Activated T-cell treated with anti-CD3 and anti-CD28 coated beads for 4 hours (primary cell): ENCODE data around the gene TRIAP1.

Source experiments
- DNase-seq: peaks from one replicate; pipeline ENCODE4 v3.0.0-alpha.2; 2020

TRIAP1 gene

DNA sequence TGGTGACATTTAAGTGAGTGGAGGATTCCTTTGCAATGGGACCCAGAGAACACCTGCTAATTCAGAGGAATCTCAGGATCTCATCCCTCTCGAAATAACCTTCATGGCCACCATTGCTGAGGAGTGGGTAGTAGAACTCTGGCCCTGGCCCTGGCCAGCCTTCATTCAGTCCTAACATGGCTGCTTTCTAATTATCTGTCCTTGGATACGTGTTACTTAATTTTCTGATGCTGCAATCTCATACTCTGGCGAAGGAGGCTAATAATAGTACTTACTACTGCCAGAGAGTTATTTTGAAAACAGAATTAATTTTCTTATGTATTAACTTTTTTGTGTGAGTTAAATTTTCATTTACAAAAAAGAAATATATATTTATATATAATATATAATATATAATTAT lies 20.4 kb downstream of the TRIAP1 start:
- DNase-seq, result no peak

DNA sequence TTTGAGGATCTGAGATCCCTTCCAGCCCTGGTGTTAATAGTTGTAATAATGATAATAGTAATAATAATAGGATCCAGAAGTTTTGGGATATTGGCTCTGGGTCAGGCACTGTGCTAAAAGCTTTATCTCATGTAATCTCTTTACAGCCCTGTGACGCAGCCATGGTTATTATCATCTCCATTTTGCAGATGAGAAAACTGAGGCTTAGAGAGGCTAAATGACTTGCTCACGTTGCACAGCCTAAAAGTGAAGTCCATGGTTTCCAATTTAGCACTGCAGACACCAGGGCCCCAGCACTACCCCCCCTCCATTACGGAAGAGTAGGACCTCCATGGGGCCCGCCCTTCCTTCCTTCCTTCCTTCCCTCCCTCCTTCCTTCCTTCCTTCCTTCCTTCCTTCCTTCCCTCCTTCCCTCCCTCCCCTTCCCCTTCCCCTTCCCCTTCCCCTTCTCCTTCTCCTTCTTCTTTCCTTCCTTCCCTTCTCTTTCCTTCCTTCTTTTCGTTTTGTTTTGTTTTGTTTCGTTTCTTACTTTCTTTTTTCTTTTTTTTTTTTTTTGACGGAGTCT lies 23.2 kb downstream of the TRIAP1 start:
- no peak for DNase-seq

DNA sequence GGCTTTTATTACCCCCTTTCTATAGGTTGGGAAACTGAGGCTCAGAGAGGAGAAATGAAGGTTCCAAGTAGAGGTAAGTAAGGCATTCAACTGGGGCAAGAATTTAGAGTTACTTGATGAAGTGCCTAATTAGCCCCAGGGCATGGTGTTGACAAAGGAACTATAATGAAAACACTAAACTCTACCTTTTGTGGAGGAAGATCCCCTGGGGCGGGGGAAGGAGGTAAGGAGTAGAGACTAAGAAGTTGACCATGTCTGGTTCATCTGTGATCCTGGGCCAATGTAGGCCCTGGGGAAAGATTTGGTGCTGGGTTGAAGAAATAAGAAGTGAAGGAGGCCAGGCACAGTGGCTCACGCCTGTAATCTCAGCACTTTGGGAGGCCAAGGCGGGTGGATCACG lies 24.5 kb downstream of the TRIAP1 start:
- DNase-seq, result no peak

DNA sequence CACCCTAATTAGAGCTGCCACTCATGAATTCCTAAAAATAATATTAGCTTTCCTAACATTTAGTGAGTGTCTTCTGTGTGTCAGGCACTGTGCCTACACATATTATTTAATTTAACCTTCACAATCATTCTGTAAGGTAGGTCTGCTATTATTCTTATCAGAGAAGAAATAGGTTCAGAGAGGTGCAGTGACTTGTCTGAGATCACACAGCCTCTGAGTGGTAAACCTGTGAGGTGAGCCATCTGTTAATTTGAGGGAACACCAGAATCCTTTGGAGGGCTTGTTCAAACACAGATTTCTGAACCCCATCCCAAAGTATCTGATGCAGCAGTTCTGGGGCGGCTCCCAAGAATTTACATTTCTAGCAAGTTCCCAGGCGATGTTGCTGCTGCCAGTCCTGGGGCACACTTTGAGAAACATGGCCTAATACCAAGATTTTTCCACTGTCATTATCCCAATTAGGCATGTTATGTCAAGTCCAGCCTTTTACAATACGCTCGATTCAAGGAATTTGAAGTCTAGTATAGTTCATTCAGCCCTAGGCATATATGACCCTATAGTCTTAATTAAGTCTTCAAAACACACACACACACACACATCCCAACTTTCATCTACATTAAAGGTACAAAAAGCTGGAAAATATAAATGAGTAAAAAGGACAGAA lies 28.1 kb downstream of the TRIAP1 start:
- no peak for DNase-seq

DNA sequence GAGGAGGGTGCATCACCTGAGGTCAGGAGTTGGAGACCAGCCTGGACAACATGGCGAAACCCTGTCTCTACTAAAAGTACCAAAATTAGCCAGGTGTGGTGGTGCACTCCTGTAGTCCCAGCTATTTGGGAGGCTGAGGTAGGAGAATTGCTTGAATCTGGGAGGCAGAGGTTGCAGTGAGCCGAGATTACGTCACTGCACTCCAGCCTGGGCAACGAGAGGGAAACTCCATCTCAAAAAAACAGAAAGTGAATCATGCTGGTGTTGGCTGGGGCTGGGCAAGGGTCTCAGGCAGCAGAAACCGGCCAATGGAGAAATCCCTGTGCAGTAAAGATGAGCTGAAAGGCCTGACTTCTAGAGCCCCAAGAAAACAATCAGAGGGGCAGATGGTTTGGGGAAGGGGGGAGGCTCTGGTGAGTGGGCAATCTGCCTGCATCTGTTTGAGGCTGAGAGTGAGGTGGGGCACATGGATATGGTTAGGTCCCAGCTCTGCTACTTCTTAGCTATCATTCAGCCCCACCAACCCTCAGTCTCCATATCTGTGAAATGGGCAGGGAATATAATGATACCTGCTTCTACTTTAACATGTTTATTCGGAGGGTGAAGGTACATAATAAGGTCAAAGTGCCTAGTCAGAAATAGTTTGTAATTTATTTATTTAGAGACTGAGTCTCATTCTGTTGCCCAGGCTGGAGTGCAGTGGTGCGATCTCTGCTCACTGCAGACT lies 29.5 kb downstream of the TRIAP1 start:
- DNase-seq, result no peak

DNA sequence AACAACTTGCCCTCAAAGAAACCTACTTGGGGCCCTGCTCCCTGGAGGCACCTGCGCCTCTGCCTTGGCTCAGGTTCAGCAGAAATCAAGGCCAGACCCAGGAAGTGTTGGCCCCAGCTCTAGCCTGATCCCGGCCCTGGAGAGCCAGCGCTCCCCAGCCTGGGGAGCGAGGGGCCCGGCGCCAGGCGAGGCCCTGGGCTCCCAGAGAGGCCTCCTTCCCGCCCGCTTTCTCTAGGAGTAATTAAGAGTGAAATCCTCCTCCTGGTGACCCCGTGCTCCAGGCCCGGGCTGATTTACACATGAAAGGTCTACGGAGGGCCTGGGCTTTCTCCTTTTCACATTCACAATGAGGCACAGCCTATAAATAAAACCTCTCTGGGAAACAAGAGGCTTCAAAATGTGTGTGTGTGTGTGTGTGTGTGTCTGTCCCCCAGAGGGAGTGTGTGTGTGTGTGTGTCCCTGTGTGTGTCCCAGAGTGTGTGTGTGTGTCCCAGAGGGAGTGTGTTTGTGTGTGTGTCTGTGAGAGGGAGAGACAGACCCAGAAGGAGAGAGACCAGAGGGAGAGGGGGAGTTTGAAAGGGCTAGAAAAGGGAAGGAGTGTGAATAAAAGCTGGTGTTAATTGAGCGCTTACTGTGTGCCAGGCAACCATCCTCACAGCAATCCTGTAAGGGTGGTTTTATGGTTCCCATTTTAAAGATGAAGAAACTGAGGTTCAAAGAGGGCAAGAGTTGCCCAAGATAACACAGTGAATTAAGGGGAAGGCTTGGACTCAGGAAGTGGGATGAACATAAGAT lies 32.1 kb downstream of the TRIAP1 start:
- DNase-seq, result no peak

DNA sequence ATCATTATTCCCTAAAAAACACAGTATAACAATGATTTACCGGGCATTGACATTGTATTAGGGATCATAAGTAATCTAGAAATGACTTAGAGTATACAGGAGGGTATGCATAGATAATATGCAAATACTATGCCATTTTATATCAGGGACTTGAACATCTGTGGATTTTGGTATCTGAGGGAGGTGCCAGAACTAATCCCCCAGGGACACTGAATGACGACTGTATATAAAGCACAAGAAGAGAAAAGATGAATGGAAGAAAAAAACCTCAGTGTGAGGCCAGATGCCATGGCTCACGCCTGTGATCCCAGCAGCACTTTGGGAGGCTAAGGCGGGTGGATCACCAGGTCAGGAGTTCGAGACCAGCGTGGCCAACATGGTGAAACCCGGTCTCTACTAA lies 33.8 kb downstream of the TRIAP1 start:
- no peak for DNase-seq

DNA sequence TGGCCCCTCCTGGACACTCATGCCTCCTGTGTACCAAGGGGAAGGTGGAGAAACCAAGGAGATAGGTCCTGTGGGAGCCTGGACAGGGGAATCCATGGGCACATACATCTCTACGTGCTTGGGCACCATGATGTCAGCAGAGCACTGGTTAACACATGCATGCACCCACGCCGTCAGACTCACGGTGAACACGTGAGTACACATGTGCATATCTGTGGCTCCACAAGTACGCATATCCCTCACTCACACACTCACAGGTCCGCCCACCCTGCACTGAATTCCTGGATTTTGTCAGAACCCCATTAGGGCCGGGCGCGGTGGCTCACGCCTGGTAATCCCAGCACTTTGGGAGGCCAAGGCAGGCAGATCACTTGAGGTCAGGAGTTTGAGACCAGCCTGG lies 37.4 kb downstream of the TRIAP1 start:
- DNase-seq, result no peak

DNA sequence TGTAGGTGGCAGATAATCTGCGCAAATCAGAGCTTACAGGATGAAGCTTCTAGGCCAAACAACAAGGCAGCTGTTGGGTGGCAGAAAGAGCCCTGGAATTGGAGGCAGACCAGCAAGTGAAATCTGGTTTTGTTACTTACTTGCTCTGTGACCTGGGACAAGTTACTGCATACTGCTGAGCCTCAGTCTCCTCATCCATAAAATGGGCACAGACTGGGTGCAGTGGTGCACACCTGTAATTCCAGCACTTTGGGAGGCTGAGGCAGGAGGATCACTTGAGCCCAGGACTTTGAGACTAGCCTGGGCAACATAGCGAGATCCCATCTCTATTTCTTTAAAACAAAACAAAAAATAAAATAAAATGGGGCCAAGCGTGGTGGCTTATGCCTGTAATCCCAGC lies 39.6 kb downstream of the TRIAP1 start:
- no peak for DNase-seq

DNA sequence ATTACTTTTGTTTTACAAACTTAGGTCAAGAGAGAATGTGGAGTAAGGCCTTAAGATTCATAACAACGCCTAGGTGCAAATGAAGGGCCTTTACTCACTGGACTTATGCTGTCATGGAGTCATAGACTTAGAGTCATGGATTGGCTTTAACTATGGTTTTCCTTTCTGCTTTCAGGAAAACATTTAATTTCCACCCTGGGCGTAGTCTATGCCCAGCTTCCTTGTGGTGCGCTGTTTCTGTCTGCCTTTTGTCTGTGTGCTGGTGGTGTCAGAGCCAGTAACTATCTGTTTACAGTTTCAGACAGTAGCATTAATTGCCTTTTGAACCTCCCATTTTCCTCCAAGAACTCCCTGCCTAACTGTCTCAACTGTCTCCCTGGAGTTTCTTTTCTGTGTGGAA lies 40.1 kb downstream of the TRIAP1 start:
- DNase-seq, result no peak

DNA sequence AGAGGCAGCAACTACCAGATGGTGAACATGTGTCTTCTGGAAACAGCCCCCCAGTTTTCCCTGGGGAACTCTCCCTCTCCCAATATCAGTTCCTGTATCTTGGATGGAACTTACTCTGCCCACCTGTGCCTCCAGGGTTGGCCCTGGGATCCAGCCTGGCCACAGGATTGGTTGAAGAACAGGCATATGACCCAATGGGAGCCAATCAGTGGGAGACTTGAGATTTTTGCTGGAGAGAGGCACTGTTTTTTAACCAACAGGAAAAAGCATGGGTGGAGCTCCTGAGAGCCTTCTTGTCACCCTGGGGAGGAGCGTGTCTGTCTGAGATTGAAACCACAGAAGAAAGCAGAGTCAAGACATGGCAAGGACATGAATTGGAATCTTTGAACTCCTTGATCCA lies 41.9 kb downstream of the TRIAP1 start:
- no peak for DNase-seq

DNA sequence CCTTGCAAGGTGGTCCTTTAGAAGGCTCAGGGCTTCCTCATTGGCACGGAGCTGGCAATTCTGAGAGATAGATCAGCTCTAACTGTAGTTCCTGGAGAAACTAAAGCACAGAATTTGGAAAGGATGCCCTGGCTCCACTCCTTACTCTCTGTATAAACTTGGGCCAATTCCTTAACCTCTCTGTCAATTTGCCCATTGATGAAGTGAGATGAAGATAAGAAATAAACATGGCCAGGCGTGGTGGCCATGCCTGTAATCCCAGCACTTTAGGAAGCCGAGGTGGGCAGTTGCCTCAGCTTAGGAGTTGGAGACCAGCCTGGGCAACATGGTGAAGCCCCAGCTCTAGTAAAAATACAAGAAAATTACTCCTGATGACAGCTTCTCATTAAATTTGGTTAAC lies 42.3 kb downstream of the TRIAP1 start:
- no peak for DNase-seq

DNA sequence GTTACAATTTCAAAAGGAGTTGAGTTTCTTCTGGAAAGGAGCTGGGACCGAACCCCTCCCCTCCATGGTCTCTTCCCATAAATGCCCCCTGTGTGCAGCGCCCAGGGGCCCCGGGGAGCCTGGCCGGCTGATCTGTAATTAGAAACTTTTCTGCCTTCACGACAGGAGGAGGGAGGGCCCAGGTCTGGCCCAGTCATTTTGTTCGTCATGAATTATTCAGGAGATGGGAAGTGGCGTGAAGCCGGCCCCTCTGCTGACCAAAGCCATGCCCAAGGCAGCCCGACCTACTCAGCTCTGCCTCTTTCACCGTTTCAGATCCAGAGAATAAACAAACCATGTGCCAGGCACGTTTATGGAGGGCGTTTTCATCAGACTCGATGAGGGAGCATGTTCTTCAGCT lies 44.0 kb downstream of the TRIAP1 start:
- no peak for DNase-seq

DNA sequence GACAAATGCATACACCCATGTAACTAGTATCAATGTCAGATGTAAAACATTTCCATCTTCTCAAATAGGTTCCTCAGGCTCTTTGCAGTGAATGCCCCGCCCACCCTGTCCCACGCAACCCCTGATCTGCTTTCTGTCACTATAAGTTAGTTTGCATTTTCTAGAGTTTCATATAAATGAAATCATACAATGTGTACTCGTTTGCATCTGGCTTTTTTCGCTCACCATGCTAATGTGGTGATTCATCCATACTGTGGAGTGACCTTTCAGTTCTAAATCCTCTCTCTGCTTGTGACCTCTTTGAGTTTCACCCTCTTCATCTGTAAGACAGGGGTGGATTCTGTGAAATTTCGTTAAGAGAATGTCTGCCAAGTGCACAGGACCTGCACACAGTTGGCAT lies 46.7 kb downstream of the TRIAP1 start:
- no peak for DNase-seq

DNA sequence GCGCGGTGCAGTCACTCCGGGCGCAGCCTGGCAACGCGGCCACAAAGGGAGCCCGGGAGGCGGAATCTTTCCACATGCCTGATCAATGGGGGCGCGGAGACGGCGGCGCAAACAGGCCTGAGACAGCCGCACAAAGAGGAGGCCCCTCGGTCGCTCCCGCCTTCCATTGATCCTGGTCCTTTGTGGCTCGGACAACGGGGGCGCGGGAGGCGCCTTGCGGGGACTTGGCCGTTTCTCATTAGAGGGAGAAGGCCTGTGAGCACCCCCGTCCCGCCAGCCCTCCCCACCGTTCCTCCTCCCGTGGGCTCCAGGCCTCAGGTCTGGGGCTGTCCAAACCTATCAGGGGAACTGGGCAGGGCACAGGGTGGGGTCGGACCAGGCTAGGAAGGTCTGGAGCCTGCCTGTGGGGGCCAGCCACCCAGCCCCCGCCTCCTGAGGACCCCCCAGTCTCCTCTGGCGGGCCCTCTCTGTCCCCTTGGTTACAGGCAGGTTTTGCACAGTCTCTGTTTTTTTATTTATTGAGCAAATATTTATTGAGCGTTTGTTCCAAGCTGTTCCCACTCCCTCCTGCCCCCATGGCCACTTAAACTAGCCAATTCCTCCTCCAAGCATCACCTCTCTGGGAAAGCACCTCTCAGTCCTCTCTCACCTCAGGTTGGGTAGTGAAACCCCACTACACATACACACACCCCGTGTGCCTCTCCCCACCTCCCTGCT lies 48.2 kb downstream of the TRIAP1 start:
- no peak for DNase-seq

DNA sequence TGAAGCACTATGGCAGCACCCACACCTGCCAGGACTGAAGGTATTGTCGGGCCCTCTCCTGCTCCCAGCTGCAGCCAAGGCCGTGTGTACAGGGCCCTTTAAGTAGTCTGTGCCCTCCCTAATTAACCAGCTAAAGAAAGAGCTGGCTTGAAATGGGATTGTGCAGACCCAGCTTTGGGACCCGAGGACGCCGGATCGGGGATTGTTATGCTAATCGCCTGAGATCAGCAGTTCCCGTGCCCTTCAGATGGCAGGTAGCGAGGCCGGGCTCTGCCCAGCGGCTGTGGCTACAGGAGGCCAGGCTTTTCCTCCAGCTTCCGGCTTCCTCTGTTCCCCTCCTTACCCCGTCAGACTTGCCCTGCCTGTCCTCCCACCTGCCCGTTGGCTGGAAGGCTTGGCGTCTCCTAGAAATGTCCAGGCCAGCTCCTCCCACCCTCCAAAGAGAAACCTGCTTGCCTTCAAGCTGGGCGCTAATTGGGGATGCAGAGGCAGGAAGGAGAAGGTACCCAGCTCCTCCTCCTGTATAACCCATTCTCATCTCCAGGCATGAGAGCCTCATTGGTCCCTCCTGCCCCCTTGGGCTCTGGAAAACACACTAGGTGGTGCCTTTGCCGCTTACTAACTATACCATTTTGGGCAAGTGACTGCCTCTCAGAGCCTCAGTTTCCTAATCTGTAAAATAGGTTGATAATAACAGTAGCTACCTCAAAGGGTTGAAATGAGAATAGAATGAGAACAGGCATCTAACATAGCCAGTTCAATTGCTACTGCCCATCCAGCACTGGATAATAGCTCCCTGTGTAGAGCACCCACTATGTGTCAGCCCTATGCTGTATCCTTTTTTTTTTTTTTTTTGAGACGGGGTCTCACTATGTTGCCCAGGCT lies 51.5 kb downstream of the TRIAP1 start:
- DNase-seq, result no peak
